Activated CD4-positive, alpha-beta T cell treated with anti-CD3 and anti-CD28 coated beads, Interleukin-2, amount 10 ng/mL, durations not matched to agents 24 days and 14 days (primary cell): Measurements from ENCODE around the gene STX18. TPM values are rescaled to one million over a fixed set of nuclear protein-coding genes. Genes with fewer than 3 reads are reported as not detected.
"Not testable (repeated sequence)": the region's sequence is repeated elsewhere in the genome, so short reads cannot be mapped to it uniquely, and the experiment has no call there.

ENCODE experiments used
- DNase-seq: peaks from one replicate; pipeline ENCODE4 v3.0.0; 2022
- H3K27ac Mint-ChIP-seq: one replicate; pipeline ENCODE4 v1.8.0; 2022; ENCODE audit warnings: mild to moderate bottlenecking, mixed read lengths
- H3K27me3 Mint-ChIP-seq: one replicate; pipeline ENCODE4 v1.8.0; 2022; ENCODE audit warnings: mixed read lengths
- H3K36me3 Mint-ChIP-seq: one replicate; pipeline ENCODE4 v1.8.0; 2022; ENCODE audit warnings: low read depth, mild to moderate bottlenecking, mixed read lengths
- H3K4me1 Mint-ChIP-seq: one replicate; pipeline ENCODE4 v1.8.0; 2021; ENCODE audit warnings: mixed read lengths
- H3K4me3 Mint-ChIP-seq: one replicate; pipeline ENCODE4 v1.8.0; 2022; ENCODE audit warnings: mild to moderate bottlenecking, moderate library complexity, mixed read lengths
- H3K9me3 Mint-ChIP-seq: one replicate; pipeline ENCODE4 v1.8.0; 2021; ENCODE audit warnings: mixed read lengths
- intact Hi-C: fragments of 100-400 bp; cut with micrococcal nuclease; formaldehyde crosslinking; loops from one replicate; pipeline ENCODE4 v1.15.1; 2023
- total RNA-seq: library from RNA; stranded (reverse); gene quantifications from 2 replicates; pipeline ENCODE4 v1.2.3, GENCODE V29; 2022

The STX18 gene
- total RNA-seq, 1 donor from 2014 or later: 35.6 TPM

DNA sequence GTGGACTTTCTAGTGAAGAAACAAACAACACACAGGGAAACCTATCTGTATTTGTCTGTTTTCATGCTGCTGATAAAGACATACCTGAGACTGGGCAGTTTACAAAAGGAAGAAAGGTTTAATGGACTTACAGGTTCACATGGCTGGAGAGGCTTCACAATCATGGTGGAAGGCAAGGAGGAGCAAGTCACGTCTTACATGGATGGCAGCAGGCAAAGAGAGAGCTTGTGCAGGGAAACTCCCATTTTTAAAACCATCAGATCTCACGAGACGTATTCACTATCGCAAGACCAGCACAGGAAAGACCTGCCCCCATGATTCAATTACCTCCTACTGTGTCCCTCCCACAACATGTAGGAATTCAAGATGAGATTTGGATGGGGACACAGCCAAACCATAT, 28.0 kb upstream of the STX18 start:
- H3K4me3 Mint-ChIP-seq, H3K9me3 Mint-ChIP-seq, H3K27ac Mint-ChIP-seq, H3K27me3 Mint-ChIP-seq, intact Hi-C loops, H3K4me1 Mint-ChIP-seq, DNase-seq, H3K36me3 Mint-ChIP-seq: not testable (repeated sequence)

DNA sequence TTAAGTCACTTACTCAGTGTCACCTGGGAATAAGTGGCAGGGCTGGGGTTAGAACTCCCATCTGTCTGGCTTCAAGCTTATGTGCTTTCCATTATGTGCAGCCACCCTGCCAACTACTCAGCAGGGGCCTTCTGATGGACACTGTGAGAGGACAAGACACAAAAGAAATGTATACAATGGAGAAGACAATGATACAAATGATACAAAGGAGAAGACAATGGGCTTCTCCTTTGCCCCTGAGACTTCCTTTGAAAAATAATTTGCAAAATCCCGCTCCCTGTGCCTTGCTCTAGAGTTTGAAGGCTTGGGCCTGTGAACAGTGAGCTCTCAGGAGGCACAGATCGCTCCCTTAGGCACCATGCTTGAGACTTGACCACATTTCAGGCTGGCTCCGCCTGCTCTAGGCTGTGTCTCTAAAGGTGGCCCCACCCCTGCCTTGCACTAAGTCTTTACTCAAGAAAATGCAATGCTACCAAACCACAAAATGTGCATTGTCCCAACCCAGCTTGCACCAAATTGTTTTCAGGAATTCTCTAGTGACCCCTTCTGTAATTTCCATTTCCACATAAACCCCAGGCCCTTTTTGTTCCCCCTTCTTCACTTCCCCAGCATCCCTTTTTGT, 27.1 kb upstream of the STX18 start:
- Mint-ChIP-seq H3K9me3 (peaks cover 6% of the 10 kb centered on the region), H3K36me3 (peaks cover 2% of the 10 kb centered on the region), H3K27me3 (no peaks in the 10 kb centered on the region), H3K4me1 (no peaks in the 10 kb centered on the region), H3K27ac (no peak overlapping the region), H3K4me3 (no peak overlapping the region)
- no peak for DNase-seq
- intact Hi-C loops: no loop called here

DNA sequence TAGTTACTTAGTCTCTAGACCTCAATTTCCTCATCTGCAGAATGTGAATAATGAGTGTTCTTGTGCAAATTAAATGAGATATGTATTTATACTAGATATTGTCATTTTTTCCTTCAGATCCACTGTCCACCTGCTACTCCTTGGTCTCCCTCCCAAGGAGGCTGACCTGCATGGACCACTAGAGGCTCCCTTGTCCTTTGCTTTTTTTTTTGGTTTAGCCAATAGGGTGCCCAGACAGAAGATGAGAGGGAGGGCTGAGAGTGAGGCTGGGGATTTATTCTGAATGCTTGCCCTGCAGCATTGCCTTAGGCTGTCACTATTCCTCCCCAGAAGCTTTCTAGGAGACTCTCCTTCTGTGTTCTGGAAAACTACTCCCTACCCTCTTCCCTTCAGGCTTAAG, 24.5 kb upstream of the STX18 start:
- intact Hi-C loops, H3K27me3 Mint-ChIP-seq, H3K27ac Mint-ChIP-seq, H3K4me3 Mint-ChIP-seq, DNase-seq, H3K4me1 Mint-ChIP-seq, H3K36me3 Mint-ChIP-seq, H3K9me3 Mint-ChIP-seq: not testable (repeated sequence)

DNA sequence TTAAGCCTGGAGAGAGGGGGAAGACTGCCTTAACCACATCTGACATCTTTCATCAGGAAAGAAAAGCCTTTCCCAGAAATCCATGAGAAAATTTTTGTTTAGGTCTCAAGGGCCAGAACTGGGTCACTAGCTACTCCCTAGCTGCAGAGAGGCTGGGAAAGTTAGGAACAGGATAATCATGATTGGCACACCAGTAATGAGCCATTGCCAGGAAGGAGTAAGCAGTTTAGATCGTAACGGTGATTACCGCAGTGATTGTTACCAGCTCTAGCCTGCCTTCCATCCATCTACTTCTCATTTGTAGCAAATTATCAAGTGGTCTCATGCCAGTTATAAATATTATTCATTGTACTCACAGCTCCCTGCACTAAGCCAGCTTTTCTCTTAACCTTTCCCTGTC, 22.7 kb upstream of the STX18 start:
- Mint-ChIP-seq H3K27me3 (no peaks in the 10 kb centered on the region), H3K36me3 (no peaks in the 10 kb centered on the region), H3K4me3 (no peak overlapping the region), H3K27ac (no peak overlapping the region), H3K9me3 (peaks cover 1% of the 10 kb centered on the region), H3K4me1 (peaks cover 2% of the 10 kb centered on the region)
- DNase-seq: no peak
- intact Hi-C loops: no loop called here

DNA sequence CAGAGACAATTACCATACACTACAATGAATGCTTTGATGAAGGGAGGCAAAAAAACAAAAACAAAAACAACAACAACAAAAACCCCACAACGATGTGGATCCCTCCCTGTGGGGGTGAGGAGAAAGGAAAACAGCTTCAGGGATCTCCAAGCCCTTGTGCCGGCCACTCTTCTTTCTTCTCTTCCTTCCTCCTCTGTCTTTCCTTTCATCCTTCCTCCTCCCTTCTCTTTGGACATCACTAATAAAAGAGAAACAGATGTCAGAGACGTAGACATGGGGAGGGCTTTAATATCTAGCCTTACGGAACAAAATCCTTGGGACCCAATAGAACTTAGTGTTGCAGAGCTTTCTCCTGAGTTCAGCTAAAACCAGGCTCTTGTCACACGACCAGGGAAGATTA, 18.8 kb upstream of the STX18 start:
- H3K4me3 Mint-ChIP-seq: no peak overlapping the region
- H3K27ac Mint-ChIP-seq: no peak overlapping the region
- no peaks in the 10 kb centered on the region for H3K36me3 Mint-ChIP-seq
- intact Hi-C loops: no loop called here
- H3K4me1 Mint-ChIP-seq: peaks cover 2% of the 10 kb centered on the region
- H3K9me3 Mint-ChIP-seq: no peaks in the 10 kb centered on the region
- no peaks in the 10 kb centered on the region for H3K27me3 Mint-ChIP-seq
- no peak for DNase-seq

DNA sequence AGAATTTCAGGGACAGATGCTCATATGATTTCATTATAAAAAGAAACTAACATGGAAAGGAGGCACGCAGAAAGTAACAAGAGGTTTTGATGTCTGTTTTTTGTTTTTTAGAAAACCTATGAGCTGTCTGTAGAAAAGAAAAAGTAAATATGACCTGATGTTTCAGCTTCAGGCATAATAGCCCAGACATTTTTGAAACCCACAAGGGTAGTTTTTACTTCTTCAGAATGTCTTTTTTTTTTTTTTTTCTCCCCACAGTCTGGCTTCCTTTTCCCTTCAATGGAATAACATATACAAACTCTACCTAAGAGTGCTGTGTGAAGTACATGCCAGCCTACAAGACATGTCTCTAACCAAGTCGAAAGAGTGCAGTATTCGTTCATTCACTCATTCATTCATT, 18.3 kb upstream of the STX18 start:
- no peak overlapping the region for H3K27ac Mint-ChIP-seq
- peaks cover 2% of the 10 kb centered on the region for H3K4me1 Mint-ChIP-seq
- no peaks in the 10 kb centered on the region for H3K9me3 Mint-ChIP-seq
- intact Hi-C loops: no loop called here
- no peaks in the 10 kb centered on the region for H3K27me3 Mint-ChIP-seq
- H3K36me3 Mint-ChIP-seq: no peaks in the 10 kb centered on the region
- no peak overlapping the region for H3K4me3 Mint-ChIP-seq
- no peak for DNase-seq

DNA sequence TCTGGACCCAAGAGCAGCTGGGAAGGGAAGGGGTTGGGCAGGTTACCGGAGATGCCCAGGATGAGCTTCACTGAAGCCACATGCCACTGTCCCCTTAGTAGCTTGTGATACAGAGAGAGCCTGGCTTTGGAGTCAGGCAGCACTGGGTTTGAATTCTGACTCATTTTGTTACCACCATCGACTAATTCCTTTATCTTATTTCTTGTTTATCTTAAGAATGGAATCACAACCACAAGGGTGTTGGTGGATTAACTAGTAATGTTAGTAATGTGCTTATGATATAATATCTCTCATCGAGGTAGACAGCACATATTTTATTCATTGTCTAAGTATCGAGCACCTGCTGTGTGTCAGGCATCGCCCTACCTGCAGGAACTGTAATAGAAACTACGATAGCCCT, 17.7 kb upstream of the STX18 start:
- intact Hi-C loops: no loop called here
- H3K4me1 Mint-ChIP-seq: peaks cover 2% of the 10 kb centered on the region

DNA sequence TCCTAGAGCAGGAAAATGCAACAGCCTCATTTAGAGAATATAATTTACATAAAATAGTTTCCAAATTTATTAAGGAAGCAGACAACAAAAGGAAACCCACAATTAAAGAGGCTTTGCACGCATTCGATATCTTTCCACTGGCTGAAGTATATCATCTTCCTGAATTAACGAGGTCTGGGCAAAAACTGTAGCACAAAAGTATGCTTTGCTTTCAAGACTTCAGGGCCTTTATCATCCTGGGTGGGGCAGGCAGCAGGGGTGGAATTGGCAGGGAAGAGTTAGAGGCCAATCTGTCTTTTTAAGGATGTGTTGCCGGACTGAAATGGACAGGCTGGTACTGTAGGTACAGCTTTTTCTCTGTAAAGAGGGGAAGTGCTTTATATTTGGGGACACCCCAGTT, 17.0 kb upstream of the STX18 start:
- H3K27me3 Mint-ChIP-seq: no peaks in the 10 kb centered on the region
- H3K27ac Mint-ChIP-seq: no peak overlapping the region
- intact Hi-C loops: no loop called here
- H3K4me1 Mint-ChIP-seq: peaks cover 2% of the 10 kb centered on the region
- no peak for DNase-seq
- H3K36me3 Mint-ChIP-seq: peaks cover 2% of the 10 kb centered on the region
- H3K4me3 Mint-ChIP-seq: no peak overlapping the region
- H3K9me3 Mint-ChIP-seq: no peaks in the 10 kb centered on the region

More for the DNA sequence above, 17.7 kb upstream of the STX18 start:
- Mint-ChIP-seq H3K4me3 (no peak overlapping the region), H3K36me3 (no peaks in the 10 kb centered on the region), H3K27me3 (no peaks in the 10 kb centered on the region), H3K9me3 (no peaks in the 10 kb centered on the region), H3K27ac (no peak overlapping the region)
- no peak for DNase-seq

DNA sequence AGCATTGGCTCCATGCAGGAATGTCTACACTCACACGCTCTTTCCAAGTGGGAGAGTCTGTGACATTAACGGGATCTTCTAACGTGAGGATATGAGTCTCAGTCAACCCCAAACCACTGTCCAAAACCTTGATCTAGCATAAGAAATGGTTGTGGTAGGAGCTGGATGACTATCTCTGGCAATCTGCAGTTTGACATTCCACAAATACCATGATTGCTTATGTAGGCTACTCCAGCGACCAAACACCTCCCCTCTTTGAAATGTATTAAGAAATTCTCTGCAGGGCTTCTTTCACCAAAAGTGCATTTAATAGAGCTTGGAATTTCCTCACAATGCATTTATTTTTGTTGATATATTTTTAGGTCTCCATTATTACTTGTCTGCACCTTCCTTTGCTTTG, 14.1 kb upstream of the STX18 start:
- H3K4me1 Mint-ChIP-seq: peaks cover 2% of the 10 kb centered on the region
- no peaks in the 10 kb centered on the region for H3K9me3 Mint-ChIP-seq
- H3K36me3 Mint-ChIP-seq: peaks cover 14% of the 10 kb centered on the region

DNA sequence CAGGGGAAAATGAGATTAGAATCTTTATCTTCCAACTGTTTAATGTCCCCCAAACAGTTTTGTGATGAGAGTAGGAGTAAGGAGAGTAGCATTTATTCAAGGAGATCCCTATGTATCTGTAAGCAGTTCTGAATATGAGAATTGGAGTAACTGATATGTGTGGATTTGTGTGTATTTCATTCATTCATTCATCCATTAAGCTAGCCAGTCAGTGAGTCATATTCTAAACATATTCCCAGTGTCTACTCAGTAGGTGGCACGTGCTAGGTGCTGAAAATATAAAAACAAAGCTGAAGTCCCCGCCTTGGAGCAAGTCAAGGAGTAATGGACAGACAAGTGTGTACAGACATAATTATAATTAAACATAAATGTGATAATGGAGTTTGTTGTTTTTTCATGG, 12.4 kb upstream of the STX18 start:
- H3K9me3 Mint-ChIP-seq: no peaks in the 10 kb centered on the region
- intact Hi-C loops: no loop called here
- H3K4me1 Mint-ChIP-seq: no peaks in the 10 kb centered on the region
- H3K36me3 Mint-ChIP-seq: peaks cover 22% of the 10 kb centered on the region
- H3K27ac Mint-ChIP-seq: no peak overlapping the region
- no peak for DNase-seq
- H3K27me3 Mint-ChIP-seq: no peaks in the 10 kb centered on the region
- H3K4me3 Mint-ChIP-seq: no peak overlapping the region

More for the DNA sequence above, 14.1 kb upstream of the STX18 start:
- Mint-ChIP-seq H3K27ac (no peak overlapping the region), H3K27me3 (no peaks in the 10 kb centered on the region), H3K4me3 (no peak overlapping the region)
- intact Hi-C loops: no loop called here
- no peak for DNase-seq

DNA sequence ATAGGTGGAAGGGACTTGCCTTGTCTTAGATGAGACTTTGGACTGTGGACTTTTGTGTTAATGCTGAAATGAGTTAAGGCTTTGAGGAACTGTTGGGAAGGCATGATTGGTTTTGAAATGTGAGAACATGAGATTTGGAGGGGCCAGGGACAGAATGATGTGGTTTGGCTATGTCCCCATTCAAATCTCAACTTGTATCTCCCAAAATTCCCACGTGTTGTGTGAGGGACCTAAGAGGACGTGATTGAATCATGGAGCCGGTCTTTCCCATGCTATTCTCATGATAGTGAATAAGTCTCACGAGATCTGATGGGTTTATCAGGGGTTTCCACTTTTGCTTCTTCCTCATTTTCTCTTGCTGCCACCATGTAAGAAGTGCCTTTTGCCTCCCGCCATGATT, 10.2 kb upstream of the STX18 start:
- H3K4me1 Mint-ChIP-seq: not testable (repeated sequence)

DNA sequence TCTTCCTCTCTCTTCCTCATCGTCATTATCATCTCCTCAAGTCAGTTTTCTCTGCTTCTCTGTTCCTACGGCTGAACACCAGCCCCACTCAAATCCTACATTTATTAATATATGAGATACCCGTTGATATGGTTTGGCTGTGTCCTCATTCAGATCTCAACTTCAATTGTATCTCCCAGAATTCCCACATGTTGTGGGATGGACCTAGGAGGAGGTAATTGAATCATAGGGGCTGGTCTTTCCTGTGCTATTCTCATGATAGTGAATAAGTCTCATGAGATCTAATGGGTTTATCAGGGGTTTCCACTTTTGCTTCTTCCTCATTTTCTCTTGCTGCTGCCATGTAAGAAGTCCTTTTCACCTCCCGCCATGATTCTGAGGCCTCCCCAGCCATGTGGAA, 8.3 kb upstream of the STX18 start:
- intact Hi-C loops, H3K4me3 Mint-ChIP-seq, H3K4me1 Mint-ChIP-seq, H3K27ac Mint-ChIP-seq, H3K9me3 Mint-ChIP-seq, H3K27me3 Mint-ChIP-seq, DNase-seq: not testable (repeated sequence)
- H3K36me3 Mint-ChIP-seq: peaks cover 30% of the 10 kb centered on the region

More for the DNA sequence above, 10.2 kb upstream of the STX18 start:
- peaks cover 26% of the 10 kb centered on the region for H3K36me3 Mint-ChIP-seq
- intact Hi-C loops, H3K27me3 Mint-ChIP-seq, H3K27ac Mint-ChIP-seq, H3K9me3 Mint-ChIP-seq, H3K4me3 Mint-ChIP-seq, DNase-seq: not testable (repeated sequence)

DNA sequence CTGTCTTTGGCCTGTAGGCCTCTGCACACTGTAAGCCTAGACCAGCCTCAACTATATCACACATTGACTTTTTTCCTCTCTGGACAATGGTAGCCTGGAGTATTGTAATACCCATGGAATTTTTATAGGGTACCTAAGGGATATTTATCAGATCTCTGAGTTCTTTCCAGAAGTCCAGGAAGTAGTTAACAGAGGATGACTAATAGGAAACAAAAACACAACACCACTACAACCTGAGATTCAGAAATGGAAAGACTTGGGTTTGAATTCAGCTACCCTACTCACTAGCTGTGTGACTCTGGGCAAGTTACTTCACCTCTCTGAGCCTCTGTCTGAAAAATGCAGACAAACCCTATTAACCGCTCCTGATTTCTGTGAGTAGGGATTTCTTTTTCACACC, 7.7 kb upstream of the STX18 start:
- intact Hi-C loops: no loop called here
- Mint-ChIP-seq H3K9me3 (no peaks in the 10 kb centered on the region), H3K27me3 (no peaks in the 10 kb centered on the region), H3K4me1 (no peaks in the 10 kb centered on the region), H3K27ac (no peak overlapping the region), H3K36me3 (peaks cover 30% of the 10 kb centered on the region), H3K4me3 (no peak overlapping the region)
- DNase-seq: no peak

DNA sequence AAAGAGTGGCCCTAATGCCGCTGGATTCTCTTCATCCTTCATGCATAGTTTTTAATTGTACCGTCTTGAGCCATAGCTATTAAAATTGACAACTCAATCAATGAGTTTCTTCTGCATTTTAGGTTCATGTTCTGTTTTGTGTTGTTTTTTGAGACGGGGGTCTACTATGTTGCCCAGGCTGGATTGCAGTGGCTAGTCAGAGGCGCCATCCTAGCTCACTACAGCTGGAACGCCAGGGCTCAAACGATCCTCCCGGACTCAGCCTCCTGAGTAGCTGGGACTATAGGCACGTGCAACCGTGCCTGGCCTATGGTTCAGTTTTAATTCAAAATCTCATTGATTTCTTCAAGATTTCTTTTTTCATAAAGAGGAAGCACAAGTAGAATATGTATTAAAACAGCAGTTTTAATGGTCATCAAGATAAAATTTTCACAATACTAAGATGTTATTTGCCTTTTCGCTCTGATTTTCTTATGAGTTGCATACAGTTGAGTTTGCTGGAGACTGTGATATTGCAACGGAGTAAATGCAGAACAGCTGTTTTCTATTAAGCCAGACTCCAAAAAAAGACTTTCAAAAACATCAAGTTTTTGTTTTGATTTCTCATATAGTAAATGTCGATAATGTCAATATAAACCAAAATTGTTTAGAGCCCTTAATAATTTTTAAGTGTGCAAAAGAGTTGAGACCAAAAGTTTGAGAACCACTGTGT, 1.1 kb upstream of the STX18 start:
- Mint-ChIP-seq H3K9me3 (no peaks in the 10 kb centered on the region), H3K27me3 (no peaks in the 10 kb centered on the region), H3K27ac (peak overlapping the region; percentile 93), H3K36me3 (peaks cover 6% of the 10 kb centered on the region), H3K4me1 (peaks cover 35% of the 10 kb centered on the region), H3K4me3 (peak overlapping the region; percentile 93)
- DNase-seq: no peak
- intact Hi-C loops: loop anchor here (1.0 to 5.0 kb wide), 3 partner anchors 33 to 252 kb away; partner anchors contain the start of genes LYAR and ZBTB49
